Vagina (tissue), 2 donors: ENCODE measurements around the gene CNIH1.

Experiments used
- POLR2A ChIP-seq, 2 donors: fragments of 450-650 bp; IDR thresholded peaks; one replicate each; pipeline ENCODE4 v1.6.1; 2017; ENCODE audit warnings: antibody characterized with exemption in 2 of 2, mild to moderate bottlenecking in 2 of 2, moderate library complexity in 2 of 2
- POLR2AphosphoS5 ChIP-seq, 2 donors: sonication (generic); formaldehyde crosslinking; IDR thresholded peaks; one replicate each; pipeline ENCODE4 v1.9.0; 2017; ENCODE audit warnings: antibody characterized with exemption in 2 of 2, mild to moderate bottlenecking in 2 of 2, low read depth in 1 of 2; ENCODE audit not compliant: insufficient read depth in 1 of 2

- TF ChIP-seq POLR2A (IDR thresholded peaks at IDR 0.05) (no peak), POLR2AphosphoS5 (IDR thresholded peaks at IDR 0.05; ENCODE audit: insufficient read depth in 1 of 2, low read depth in 1 of 2) (no peak)
Observed at GRCh38 chr14:54424479-54424901, 16.7 kb downstream of the CNIH1 start.
